Endodermal cell (in vitro differentiated cells): ENCODE results near the gene TMEM250. TPM values are rescaled to one million over a fixed set of nuclear protein-coding genes. Genes with fewer than 3 reads are reported as not detected.

Experiments
- DNase-seq: peaks from one replicate; pipeline ENCODE4 v3.0.0-alpha.2; 2017
- H3K27ac ChIP-seq: 2 replicates; pipeline ENCODE4 v1.5.1; 2013; ENCODE audit warnings: mild to moderate bottlenecking, low read depth, low read length, moderate library complexity
- H3K27me3 ChIP-seq: 2 replicates; pipeline ENCODE4 v1.6.1; 2013; ENCODE audit warnings: mild to moderate bottlenecking, low read length, moderate library complexity; ENCODE audit not compliant: insufficient read depth, control insufficient read depth, poor library complexity, severe bottlenecking
- H3K36me3 ChIP-seq: 2 replicates; pipeline ENCODE4 v1.7.0; 2013; ENCODE audit warnings: mild to moderate bottlenecking, low read length, moderate library complexity; ENCODE audit not compliant: control insufficient read depth, insufficient read depth
- H3K4me1 ChIP-seq: one replicate; pipeline ENCODE4 v1.7.0; 2013; ENCODE audit warnings: low read length; ENCODE audit not compliant: control insufficient read depth, insufficient read depth
- H3K4me3 ChIP-seq: 2 replicates; pipeline ENCODE4 v1.5.1; 2013; ENCODE audit warnings: mild to moderate bottlenecking, low read length, moderate library complexity
- H3K9ac ChIP-seq: 2 replicates; pipeline ENCODE4 v1.6.1; 2013; ENCODE audit warnings: mild to moderate bottlenecking, low read length, moderate library complexity; ENCODE audit not compliant: poor library complexity, severe bottlenecking; ENCODE audit errors: extremely low read depth
- H3K9me3 ChIP-seq: 2 replicates; pipeline ENCODE4 v1.6.1; 2013; ENCODE audit warnings: mild to moderate bottlenecking, low read length, moderate library complexity; ENCODE audit not compliant: control insufficient read depth
- H3K27ac Mint-ChIP-seq: 2 replicates; pipeline ENCODE4 v1.8.0; 2020; ENCODE audit warnings: mixed read lengths
- H3K27me3 Mint-ChIP-seq: 2 replicates; pipeline ENCODE4 v1.8.0; 2021; ENCODE audit warnings: mild to moderate bottlenecking, mixed read lengths; ENCODE audit not compliant: insufficient read depth
- H3K36me3 Mint-ChIP-seq: 2 replicates; pipeline ENCODE4 v1.8.0; 2020; ENCODE audit warnings: low read depth, mixed read lengths
- H3K4me1 Mint-ChIP-seq: 2 replicates; pipeline ENCODE4 v1.8.0; 2020; ENCODE audit warnings: mixed read lengths
- H3K4me3 Mint-ChIP-seq: 2 replicates; pipeline ENCODE4 v1.8.0; 2020; ENCODE audit warnings: mild to moderate bottlenecking, moderate library complexity, mixed read lengths
- H3K9me3 Mint-ChIP-seq: 2 replicates; pipeline ENCODE4 v1.8.0; 2020; ENCODE audit warnings: mild to moderate bottlenecking, mixed read lengths
- CTCF ChIP-seq: fragments of 200-600 bp; sonication (generic); conservative IDR thresholded peaks from 2 replicates; pipeline ENCODE4 v1.5.0; 2021; ENCODE audit warnings: antibody characterized with exemption, mild to moderate bottlenecking
- WGBS, 2 experiments: methylation state at CpG; one replicate each; pipeline versions ENCODE4 v1.1.5 to v1.1.7; 2013; ENCODE audit warnings: missing lambda C conversion rate in 2 of 2, mixed read lengths in 1 of 2; ENCODE audit not compliant: insufficient coverage in 1 of 2, insufficient read length in 1 of 2; 5-methylcytosine and 5-hydroxymethylcytosine counted together
- total RNA-seq, 2 donors: library from RNA; stranded (reverse); fragmentation: NEBNext Ultra II Directional in 1 of 2; extraction: Animal tissue kit (Norgen Biotek cat#: 25700) in 1 of 2; gene quantifications; 2 replicates in 1 of 2; 3 replicates in 1 of 2; pipeline ENCODE4 v1.2.1, GENCODE V29; 2021

The TMEM250 gene
- total RNA-seq, 2 donors from 2014 or later, result 56.4 to 58.4 TPM

- no peak for DNase-seq
- Histone ChIP-seq H3K4me1 (no peaks in the 10 kb centered on the region), H3K9me3 (no peaks in the 10 kb centered on the region), H3K27ac (no peak overlapping the region), H3K27me3 (no peaks in the 10 kb centered on the region), H3K36me3 (no peaks in the 10 kb centered on the region), H3K4me3 (no peak overlapping the region), H3K9ac (no peak overlapping the region)
- TF ChIP-seq CTCF, result no peak
- Mint-ChIP-seq H3K4me1 (peaks cover 6% of the 10 kb centered on the region), H3K27me3 (no peaks in the 10 kb centered on the region), H3K9me3 (no peaks in the 10 kb centered on the region), H3K27ac (no peak overlapping the region), H3K4me3 (no peak overlapping the region), H3K36me3 (no peaks in the 10 kb centered on the region)
- WGBS, 2 experiments, result 89 to 91% methylated on average over 18 to 24 of the region's 24 CpGs
These were observed 34.8 kb upstream of the TMEM250 start for GRCh38 chr9:136153381-136154065.

- DNase-seq, result no peak
- Mint-ChIP-seq H3K27me3 (no peaks in the 10 kb centered on the region), H3K4me1 (peaks cover 6% of the 10 kb centered on the region), H3K4me3 (no peak overlapping the region), H3K9me3 (no peaks in the 10 kb centered on the region), H3K27ac (no peak overlapping the region), H3K36me3 (no peaks in the 10 kb centered on the region)
- no peaks in the 10 kb centered on the region for H3K9me3 ChIP-seq
- H3K4me3 ChIP-seq, result no peak overlapping the region
- H3K4me1 ChIP-seq, result no peaks in the 10 kb centered on the region
- no peak for TF ChIP-seq CTCF
- H3K9ac ChIP-seq, result no peak overlapping the region
- H3K36me3 ChIP-seq, result no peaks in the 10 kb centered on the region
- no peaks in the 10 kb centered on the region for H3K27me3 ChIP-seq
- 90 to 97% methylated on average over 12 of the region's 12 CpGs for WGBS, 2 experiments
- no peak overlapping the region for H3K27ac ChIP-seq
These were observed 34.3 kb upstream of the TMEM250 start for GRCh38 chr9:136152931-136153330.

- Histone ChIP-seq H3K4me3 (no peak overlapping the region), H3K27me3 (no peaks in the 10 kb centered on the region), H3K27ac (no peak overlapping the region), H3K4me1 (no peaks in the 10 kb centered on the region), H3K36me3 (no peaks in the 10 kb centered on the region), H3K9me3 (no peaks in the 10 kb centered on the region), H3K9ac (no peak overlapping the region)
- no peaks in the 10 kb centered on the region for H3K36me3 Mint-ChIP-seq
- H3K27ac Mint-ChIP-seq, result no peak overlapping the region
- H3K4me1 Mint-ChIP-seq, result peaks cover 6% of the 10 kb centered on the region
- WGBS, 2 experiments, result 85 to 94% methylated on average over 4 of the region's 4 CpGs
- H3K27me3 Mint-ChIP-seq, result no peaks in the 10 kb centered on the region
- no peak overlapping the region for H3K4me3 Mint-ChIP-seq
- H3K9me3 Mint-ChIP-seq, result no peaks in the 10 kb centered on the region
- no peak for DNase-seq
- TF ChIP-seq CTCF, result no peak
These were observed 33.8 kb upstream of the TMEM250 start for GRCh38 chr9:136152543-136152866.
